ENCODE data around the gene STON2.

STON2 gene

GRCh38 chr14:81309511-81309910 lies 90.6 kb downstream of the STON2 start:
- Histone ChIP-seq H3K4me3 (ENCODE audit: low read length in 2 of 2) (no peak overlapping the region), H2BK120ac (ENCODE audit: low read depth, low read length) (no peak overlapping the region), H2AK5ac (ENCODE audit: low read depth, low read length) (no peak overlapping the region), H3K14ac (ENCODE audit: low read length) (no peak overlapping the region), H3K4me1 (ENCODE audit: control insufficient read depth in 2 of 2, insufficient read depth in 1 of 2, low read depth in 1 of 2, low read length in 2 of 2) (peaks cover 17 to 37% of the 10 kb centered on the region in 2 donors), H3K9me3 (replicated peaks in 1 of 2; ENCODE audit: control insufficient read depth in 2 of 2, insufficient read depth in 1 of 2, low read depth in 1 of 2, low read length in 2 of 2) (no peaks in the 10 kb centered on the region), H3K18ac (ENCODE audit: low read length) (no peak overlapping the region), H3K23ac (ENCODE audit: low read depth, low read length, poor library complexity) (no peak overlapping the region), H3K4ac (ENCODE audit: low read length) (no peak overlapping the region), H4K8ac (ENCODE audit: low read depth, low read length) (no peak overlapping the region), H2BK15ac (ENCODE audit: low read length) (no peak overlapping the region), H3K27me3 (ENCODE audit: control insufficient read depth in 3 of 3, insufficient read depth in 3 of 3, low read depth in 1 of 3, low read length in 3 of 3) (no peaks in the 10 kb centered on the region), H3K27ac (replicated peaks; ENCODE audit: low read length) (no peak overlapping the region), H2AFZ (ENCODE audit: low read length) (no peak overlapping the region), H3K79me1 (ENCODE audit: low read depth, low read length) (no peaks in the 10 kb centered on the region), H4K91ac (ENCODE audit: low read depth, low read length, poor library complexity) (no peak overlapping the region), H2BK12ac (ENCODE audit: low read length) (no peak overlapping the region), H2BK5ac (ENCODE audit: low read length) (no peak overlapping the region), H3K9ac (ENCODE audit: low read depth, low read length, poor library complexity) (no peak overlapping the region), H3K4me2 (ENCODE audit: insufficient read depth, low read length, poor library complexity, severe bottlenecking) (no peak overlapping the region), H3K36me3 (replicated peaks in 1 of 2; ENCODE audit: control insufficient read depth in 2 of 2, insufficient read depth in 2 of 2, low read length in 2 of 2) (no peaks in the 10 kb centered on the region)
- no peak for DNase-seq (ENCODE audit: low spot score)
- no CpG with 5 or more reads among the region's 2 CpGs for whole genome bisulfite sequencing, 2 donors (ENCODE audit: extremely low coverage in 2 of 2, insufficient read length in 2 of 2, insufficient replicate concordance in 1 of 2)

GRCh38 chr14:81305743-81306142 lies 94.4 kb downstream of the STON2 start:
- no peak overlapping the region for H3K4ac ChIP-seq (ENCODE audit: low read length)
- H2BK15ac ChIP-seq (ENCODE audit: low read length): no peak overlapping the region
- no peak overlapping the region for H4K91ac ChIP-seq (ENCODE audit: low read depth, low read length, poor library complexity)
- no peak overlapping the region for H3K18ac ChIP-seq (ENCODE audit: low read length)
- H3K9ac ChIP-seq (ENCODE audit: low read depth, low read length, poor library complexity): no peak overlapping the region
- no peak overlapping the region for H2AFZ ChIP-seq (ENCODE audit: low read length)
- H2BK120ac ChIP-seq (ENCODE audit: low read depth, low read length): no peak overlapping the region
- H3K79me1 ChIP-seq (ENCODE audit: low read depth, low read length): no peaks in the 10 kb centered on the region
- H4K8ac ChIP-seq (ENCODE audit: low read depth, low read length): no peak overlapping the region
- WGBS, 2 donors (ENCODE audit: extremely low coverage in 2 of 2, insufficient read length in 2 of 2, insufficient replicate concordance in 1 of 2): no CpG with 5 or more reads among the region's 3 CpGs
- no peaks in the 10 kb centered on the region for H3K27me3 ChIP-seq (ENCODE audit: control insufficient read depth in 3 of 3, insufficient read depth in 3 of 3, low read depth in 1 of 3, low read length in 3 of 3)
- no peak for DNase-seq (ENCODE audit: low spot score)
- no peaks in the 10 kb centered on the region for H3K36me3 ChIP-seq (replicated peaks in 1 of 2; ENCODE audit: control insufficient read depth in 2 of 2, insufficient read depth in 2 of 2, low read length in 2 of 2)
- no peak overlapping the region for H3K23ac ChIP-seq (ENCODE audit: low read depth, low read length, poor library complexity)
- H3K14ac ChIP-seq (ENCODE audit: low read length): no peak overlapping the region
- no peak overlapping the region for H2AK5ac ChIP-seq (ENCODE audit: low read depth, low read length)
- no peak overlapping the region for H3K4me3 ChIP-seq (ENCODE audit: low read length in 2 of 2)
- no peak overlapping the region for H2BK12ac ChIP-seq (ENCODE audit: low read length)
- H3K9me3 ChIP-seq (replicated peaks in 1 of 2; ENCODE audit: control insufficient read depth in 2 of 2, insufficient read depth in 1 of 2, low read depth in 1 of 2, low read length in 2 of 2): no peaks in the 10 kb centered on the region
- peaks cover 12 to 41% of the 10 kb centered on the region in 2 donors for H3K4me1 ChIP-seq (ENCODE audit: control insufficient read depth in 2 of 2, insufficient read depth in 1 of 2, low read depth in 1 of 2, low read length in 2 of 2)
- no peak overlapping the region for H3K27ac ChIP-seq (replicated peaks; ENCODE audit: low read length)
- H3K4me2 ChIP-seq (ENCODE audit: insufficient read depth, low read length, poor library complexity, severe bottlenecking): no peak overlapping the region
- H2BK5ac ChIP-seq (ENCODE audit: low read length): no peak overlapping the region

- Histone ChIP-seq H3K27ac (replicated peaks; ENCODE audit: low read length) (no peak overlapping the region), H2BK5ac (ENCODE audit: low read length) (no peak overlapping the region), H4K91ac (ENCODE audit: low read depth, low read length, poor library complexity) (no peak overlapping the region), H3K9ac (ENCODE audit: low read depth, low read length, poor library complexity) (no peak overlapping the region), H2AFZ (ENCODE audit: low read length) (no peak overlapping the region), H3K36me3 (replicated peaks in 1 of 2; ENCODE audit: control insufficient read depth in 2 of 2, insufficient read depth in 2 of 2, low read length in 2 of 2) (no peaks in the 10 kb centered on the region), H3K14ac (ENCODE audit: low read length) (no peak overlapping the region), H2AK5ac (ENCODE audit: low read depth, low read length) (no peak overlapping the region), H2BK12ac (ENCODE audit: low read length) (no peak overlapping the region), H3K79me1 (ENCODE audit: low read depth, low read length) (no peaks in the 10 kb centered on the region), H2BK120ac (ENCODE audit: low read depth, low read length) (no peak overlapping the region), H3K4me1 (ENCODE audit: control insufficient read depth in 2 of 2, insufficient read depth in 1 of 2, low read depth in 1 of 2, low read length in 2 of 2) (peaks cover 12 to 41% of the 10 kb centered on the region in 2 donors), H2BK15ac (ENCODE audit: low read length) (no peak overlapping the region), H3K4ac (ENCODE audit: low read length) (no peak overlapping the region), H3K4me2 (ENCODE audit: insufficient read depth, low read length, poor library complexity, severe bottlenecking) (no peak overlapping the region), H3K27me3 (ENCODE audit: control insufficient read depth in 3 of 3, insufficient read depth in 3 of 3, low read depth in 1 of 3, low read length in 3 of 3) (no peaks in the 10 kb centered on the region), H3K4me3 (ENCODE audit: low read length in 2 of 2) (no peak overlapping the region), H4K8ac (ENCODE audit: low read depth, low read length) (no peak overlapping the region), H3K18ac (ENCODE audit: low read length) (no peak overlapping the region), H3K23ac (ENCODE audit: low read depth, low read length, poor library complexity) (no peak overlapping the region), H3K9me3 (replicated peaks in 1 of 2; ENCODE audit: control insufficient read depth in 2 of 2, insufficient read depth in 1 of 2, low read depth in 1 of 2, low read length in 2 of 2) (no peaks in the 10 kb centered on the region)
- WGBS, 2 donors (ENCODE audit: extremely low coverage in 2 of 2, insufficient read length in 2 of 2, insufficient replicate concordance in 1 of 2): no CpG with 5 or more reads among the region's 4 CpGs
- DNase-seq (ENCODE audit: low spot score): no peak
Observed at GRCh38 chr14:81305065-81305464, 95.1 kb downstream of the STON2 start.

- Histone ChIP-seq H4K8ac (ENCODE audit: low read depth, low read length) (no peak overlapping the region), H2AK5ac (ENCODE audit: low read depth, low read length) (no peak overlapping the region), H3K9ac (ENCODE audit: low read depth, low read length, poor library complexity) (no peak overlapping the region), H3K4me2 (ENCODE audit: insufficient read depth, low read length, poor library complexity, severe bottlenecking) (no peak overlapping the region), H3K27me3 (ENCODE audit: control insufficient read depth in 3 of 3, insufficient read depth in 3 of 3, low read depth in 1 of 3, low read length in 3 of 3) (no peaks in the 10 kb centered on the region), H3K9me3 (replicated peaks in 1 of 2; ENCODE audit: control insufficient read depth in 2 of 2, insufficient read depth in 1 of 2, low read depth in 1 of 2, low read length in 2 of 2) (peaks cover 0 to 7% of the 10 kb centered on the region in 2 donors), H3K27ac (replicated peaks; ENCODE audit: low read length) (no peak overlapping the region), H2AFZ (ENCODE audit: low read length) (no peak overlapping the region), H2BK12ac (ENCODE audit: low read length) (no peak overlapping the region), H2BK15ac (ENCODE audit: low read length) (no peak overlapping the region), H4K91ac (ENCODE audit: low read depth, low read length, poor library complexity) (no peak overlapping the region), H3K4me3 (ENCODE audit: low read length in 2 of 2) (no peak overlapping the region), H3K23ac (ENCODE audit: low read depth, low read length, poor library complexity) (no peak overlapping the region), H3K4me1 (ENCODE audit: control insufficient read depth in 2 of 2, insufficient read depth in 1 of 2, low read depth in 1 of 2, low read length in 2 of 2) (peaks cover 12 to 36% of the 10 kb centered on the region in 2 donors), H2BK120ac (ENCODE audit: low read depth, low read length) (no peak overlapping the region), H2BK5ac (ENCODE audit: low read length) (no peak overlapping the region), H3K4ac (ENCODE audit: low read length) (no peak overlapping the region), H3K36me3 (replicated peaks in 1 of 2; ENCODE audit: control insufficient read depth in 2 of 2, insufficient read depth in 2 of 2, low read length in 2 of 2) (no peaks in the 10 kb centered on the region), H3K18ac (ENCODE audit: low read length) (no peak overlapping the region), H3K14ac (ENCODE audit: low read length) (no peak overlapping the region), H3K79me1 (ENCODE audit: low read depth, low read length) (no peaks in the 10 kb centered on the region)
- DNase-seq (ENCODE audit: low spot score): no peak
- WGBS, 2 donors (ENCODE audit: extremely low coverage in 2 of 2, insufficient read length in 2 of 2, insufficient replicate concordance in 1 of 2): no CpG with 5 or more reads among the region's 5 CpGs
Observed at GRCh38 chr14:81303258-81303935, 96.7 kb downstream of the STON2 start.
